Astrocyte (in vitro differentiated cells and primary cell): Measurements from ENCODE around the gene MT1X. TPM values are rescaled to one million over a fixed set of nuclear protein-coding genes. Genes with fewer than 3 reads are reported as not detected.
A peak's percentile ranks its signal among the peaks of the same experiment; 100 is the strongest.

Experiments used
- DNase-seq: peaks from one replicate; pipeline ENCODE4 v3.0.0-alpha.2; 2010; ENCODE audit warnings: low read depth
- FAIRE-seq: peaks from 2 replicates; lab custom pipeline; 2011; peaks lifted over from hg19 to GRCh38; lab: Jason Lieb, UNC
- H2AFZ ChIP-seq: 2 replicates; pipeline ENCODE4 v1.6.0; 2012; ENCODE audit warnings: low read depth, low read length, inconsistent platforms
- H3K27ac ChIP-seq: 2 replicates; pipeline ENCODE4 v1.5.1; 2011; ENCODE audit warnings: low read depth, low read length, inconsistent platforms
- H3K27me3 ChIP-seq: 2 replicates; pipeline ENCODE4 v1.6.0; 2011; ENCODE audit warnings: low read length, inconsistent platforms; ENCODE audit not compliant: insufficient read depth
- H3K36me3 ChIP-seq: 2 replicates; pipeline ENCODE4 v1.5.1; 2011; ENCODE audit warnings: low read length, inconsistent platforms; ENCODE audit not compliant: insufficient read depth
- H3K4me1 ChIP-seq: 2 replicates; pipeline ENCODE4 v1.5.1; 2011; ENCODE audit warnings: low read length, inconsistent platforms; ENCODE audit not compliant: insufficient read depth
- H3K4me2 ChIP-seq: 2 replicates; pipeline ENCODE4 v1.6.0; 2012; ENCODE audit warnings: low read length, inconsistent platforms
- H3K4me3 ChIP-seq: 2 replicates; pipeline ENCODE4 v1.5.1; 2011; ENCODE audit warnings: low read depth, mild to moderate bottlenecking, low read length, inconsistent platforms; ENCODE audit not compliant: insufficient read depth
- H3K79me2 ChIP-seq: 2 replicates; pipeline ENCODE4 v1.6.0; 2012; ENCODE audit warnings: mild to moderate bottlenecking, low read length, inconsistent platforms; ENCODE audit not compliant: insufficient read depth
- H3K9ac ChIP-seq: 2 replicates; pipeline ENCODE4 v1.6.0; 2012; ENCODE audit warnings: mild to moderate bottlenecking, low read length, inconsistent platforms
- H3K9me3 ChIP-seq: 2 replicates; pipeline ENCODE4 v1.5.1; 2012; ENCODE audit warnings: low read depth, mild to moderate bottlenecking, low read length, inconsistent platforms; ENCODE audit not compliant: insufficient read depth
- H4K20me1 ChIP-seq: 2 replicates; pipeline ENCODE4 v1.6.0; 2012; ENCODE audit warnings: low read length, inconsistent platforms; ENCODE audit not compliant: insufficient read depth
- H3K27ac Mint-ChIP-seq: one replicate; pipeline ENCODE4 v1.8.0; 2021; ENCODE audit warnings: mild to moderate bottlenecking, mixed read lengths; ENCODE audit not compliant: unreplicated experiment
- H3K27me3 Mint-ChIP-seq: one replicate; pipeline ENCODE4 v1.8.0; 2021; ENCODE audit warnings: low read depth, mixed read lengths; ENCODE audit not compliant: unreplicated experiment
- H3K36me3 Mint-ChIP-seq: one replicate; pipeline ENCODE4 v1.8.0; 2021; ENCODE audit warnings: low read depth, mixed read lengths; ENCODE audit not compliant: unreplicated experiment
- H3K4me1 Mint-ChIP-seq: one replicate; pipeline ENCODE4 v1.8.0; 2021; ENCODE audit warnings: low read depth, mixed read lengths; ENCODE audit not compliant: unreplicated experiment
- H3K4me3 Mint-ChIP-seq: one replicate; pipeline ENCODE4 v1.8.0; 2021; ENCODE audit warnings: mild to moderate bottlenecking, moderate library complexity, mixed read lengths; ENCODE audit not compliant: unreplicated experiment
- H3K9me3 Mint-ChIP-seq: one replicate; pipeline ENCODE4 v1.8.0; 2021; ENCODE audit warnings: mild to moderate bottlenecking, mixed read lengths; ENCODE audit not compliant: unreplicated experiment
- EZH2 ChIP-seq: IDR thresholded peaks from 2 replicates; pipeline ENCODE4 v1.6.1; 2012; ENCODE audit warnings: mild to moderate bottlenecking, low read length, inconsistent platforms; ENCODE audit not compliant: insufficient read depth
- total RNA-seq: library from RNA; stranded (reverse); gene quantifications from 2 replicates; pipeline ENCODE4 v1.2.1, GENCODE V29; 2021
- TF ChIP-seq, protein P1 (sequence below): IDR thresholded peaks from 2 replicates; pipeline ENCODE4 v1.5.1; 2011; ENCODE audit warnings: low read depth, mild to moderate bottlenecking, inconsistent platforms, low read length, moderate library complexity; ENCODE audit not compliant: insufficient read depth

The MT1X gene
- total RNA-seq, 1 donor from 2014 or later = 7.0 TPM

GRCh38 chr16:56667581-56668571 lies 14.4 kb upstream of the MT1X start, which contains the start of gene MT1G:
Gene MT1G, minus strand, starts transcription at chr16:56668065. Its CDS starts 72 bp downstream, at chr16:56667993.
- Histone ChIP-seq H3K79me2 (no peaks in the 10 kb centered on the region), H3K27ac (no peak within 1 kb of the TSS), H2AFZ (peak within 1 kb of the TSS; percentile 43), H3K4me1 (peaks cover 8% of the 10 kb centered on the region), H3K9me3 (peaks cover 2% of the 10 kb centered on the region), H3K4me3 (no peak within 1 kb of the TSS), H3K27me3 (peaks cover 99% of the 10 kb centered on the region), H3K4me2 (peak within 1 kb of the TSS; percentile 64), H3K36me3 (no peaks in the 10 kb centered on the region), H3K9ac (no peak within 1 kb of the TSS), H4K20me1 (peaks cover 4% of the 10 kb centered on the region)
- peak within 1 kb of the TSS; percentile 47 for H3K27ac Mint-ChIP-seq
- TF ChIP-seq EZH2 = peak; percentile 91
- TF ChIP-seq, protein P1, sequence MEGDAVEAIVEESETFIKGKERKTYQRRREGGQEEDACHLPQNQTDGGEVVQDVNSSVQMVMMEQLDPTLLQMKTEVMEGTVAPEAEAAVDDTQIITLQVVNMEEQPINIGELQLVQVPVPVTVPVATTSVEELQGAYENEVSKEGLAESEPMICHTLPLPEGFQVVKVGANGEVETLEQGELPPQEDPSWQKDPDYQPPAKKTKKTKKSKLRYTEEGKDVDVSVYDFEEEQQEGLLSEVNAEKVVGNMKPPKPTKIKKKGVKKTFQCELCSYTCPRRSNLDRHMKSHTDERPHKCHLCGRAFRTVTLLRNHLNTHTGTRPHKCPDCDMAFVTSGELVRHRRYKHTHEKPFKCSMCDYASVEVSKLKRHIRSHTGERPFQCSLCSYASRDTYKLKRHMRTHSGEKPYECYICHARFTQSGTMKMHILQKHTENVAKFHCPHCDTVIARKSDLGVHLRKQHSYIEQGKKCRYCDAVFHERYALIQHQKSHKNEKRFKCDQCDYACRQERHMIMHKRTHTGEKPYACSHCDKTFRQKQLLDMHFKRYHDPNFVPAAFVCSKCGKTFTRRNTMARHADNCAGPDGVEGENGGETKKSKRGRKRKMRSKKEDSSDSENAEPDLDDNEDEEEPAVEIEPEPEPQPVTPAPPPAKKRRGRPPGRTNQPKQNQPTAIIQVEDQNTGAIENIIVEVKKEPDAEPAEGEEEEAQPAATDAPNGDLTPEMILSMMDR = no peak
- peaks cover 94% of the 10 kb centered on the region for H3K27me3 Mint-ChIP-seq
- DNase-seq = no peak
- no peak for FAIRE-seq
- H3K4me3 Mint-ChIP-seq = no peak within 1 kb of the TSS
- peaks cover 2% of the 10 kb centered on the region for H3K36me3 Mint-ChIP-seq
- H3K4me1 Mint-ChIP-seq = peaks cover 4% of the 10 kb centered on the region
- peaks cover 11% of the 10 kb centered on the region for H3K9me3 Mint-ChIP-seq

GRCh38 chr16:56669005-56669839 lies 13.0 kb upstream of the MT1X start, which contains the start of gene MT1H:
Gene MT1H, plus strand, starts transcription at chr16:56669814. Its CDS starts 71 bp downstream, at chr16:56669885.
- Histone ChIP-seq H3K27me3 (peaks cover 96% of the 10 kb centered on the region), H3K4me2 (no peak within 1 kb of the TSS), H3K27ac (no peak within 1 kb of the TSS), H3K36me3 (no peaks in the 10 kb centered on the region), H3K79me2 (no peaks in the 10 kb centered on the region), H3K4me3 (no peak within 1 kb of the TSS), H3K9me3 (peaks cover 2% of the 10 kb centered on the region), H3K4me1 (peaks cover 5% of the 10 kb centered on the region), H2AFZ (no peak within 1 kb of the TSS), H4K20me1 (peaks cover 4% of the 10 kb centered on the region), H3K9ac (no peak within 1 kb of the TSS)
- H3K27ac Mint-ChIP-seq = no peak within 1 kb of the TSS
- H3K36me3 Mint-ChIP-seq = peaks cover 2% of the 10 kb centered on the region
- peaks cover 4% of the 10 kb centered on the region for H3K4me1 Mint-ChIP-seq
- peaks cover 11% of the 10 kb centered on the region for H3K9me3 Mint-ChIP-seq
- FAIRE-seq (no peak), DNase-seq (no peak)
- peaks cover 97% of the 10 kb centered on the region for H3K27me3 Mint-ChIP-seq
- peak; percentile 92 for TF ChIP-seq EZH2
- TF ChIP-seq, protein P1 = no peak
- no peak within 1 kb of the TSS for H3K4me3 Mint-ChIP-seq
